K562 (cell line): ENCODE results near the gene HOXB6. TPM values are rescaled to one million over a fixed set of nuclear protein-coding genes. Genes with fewer than 3 reads are reported as not detected.

ENCODE experiments used
- CCNT2 ChIP-seq: IDR thresholded peaks from 2 replicates; pipeline ENCODE4 v1.6.1; 2011; ENCODE audit warnings: borderline replicate concordance, low read depth, mild to moderate bottlenecking, moderate library complexity, mixed read lengths, low read length; ENCODE audit not compliant: insufficient read length; ENCODE audit errors: extremely low read depth
- ESRRB ChIP-seq: fragments of 250-450 bp; sonication (Bioruptor Pico); IDR thresholded peaks from 2 replicates; pipeline ENCODE4 v1.5.0; 2020; ENCODE audit warnings: mild to moderate bottlenecking, moderate library complexity, borderline replicate concordance
- FOXO4 ChIP-seq: fragments of 450-650 bp; formaldehyde crosslinking; IDR thresholded peaks from 2 replicates; pipeline ENCODE4 v1.4.0; 2020; ENCODE audit warnings: mild to moderate bottlenecking, moderate library complexity
- HNRNPK ChIP-seq: fragments of 200-400 bp; formaldehyde crosslinking; IDR thresholded peaks from one replicate; pipeline ENCODE4 v1.6.1; 2018; ENCODE audit warnings: mild to moderate bottlenecking, low read depth, low read length; ENCODE audit not compliant: poor library complexity, severe bottlenecking
- KDM2B ChIP-seq: fragments of 250-450 bp; sonication (Bioruptor Pico); IDR thresholded peaks from 2 replicates; pipeline ENCODE4 v1.8.0; 2021; ENCODE audit warnings: mild to moderate bottlenecking, moderate library complexity
- NFIC ChIP-seq: fragments of 450-650 bp; IDR thresholded peaks from 2 replicates; pipeline ENCODE4 v1.6.1; 2017; ENCODE audit warnings: mild to moderate bottlenecking, inconsistent platforms
- RAD21 ChIP-seq, 2 experiments: fragments of 250-450 bp in 1 of 2; fragments of 450-650 bp in 1 of 2; sonication (Bioruptor Pico) in 1 of 2; formaldehyde crosslinking in 1 of 2; IDR thresholded peaks in 1 of 2; conservative IDR thresholded peaks in 1 of 2; 2 replicates each; pipeline versions ENCODE4 v1.4.0 to v1.8.0; 2020 to 2022; ENCODE audit warnings: mild to moderate bottlenecking in 2 of 2, moderate library complexity in 1 of 2
- RBBP5 ChIP-seq: fragments of 200-600 bp; sonication (generic); IDR thresholded peaks from 2 replicates; pipeline ENCODE4 v1.6.1; 2012; ENCODE audit warnings: borderline replicate concordance, mild to moderate bottlenecking, low read length, control low read depth, inconsistent platforms; ENCODE audit not compliant: insufficient read depth, poor library complexity, severe bottlenecking
- RBM39 ChIP-seq: fragments of 200-400 bp; formaldehyde crosslinking; optimal IDR thresholded peaks from 2 replicates; pipeline ENCODE3; 2018; ENCODE audit warnings: low read depth, low read length
- TAF7 ChIP-seq: fragments of 450-650 bp; IDR thresholded peaks from 2 replicates; pipeline ENCODE4 v1.6.1; 2016; ENCODE audit warnings: missing genetic modification characterization, missing compliant biosample characterization
- ZFPM2 ChIP-seq: fragments of 250-450 bp; sonication (Bioruptor Pico); IDR thresholded peaks from 2 replicates; pipeline ENCODE4 v1.5.1; 2022; ENCODE audit warnings: mild to moderate bottlenecking
- ZNF785 ChIP-seq: fragments of 250-450 bp; sonication (Bioruptor Pico); IDR thresholded peaks from 2 replicates; pipeline ENCODE4 v1.4.0; 2020; ENCODE audit warnings: mild to moderate bottlenecking
- polyA plus RNA-seq, 8 experiments: library from polyadenylated mRNA; depleted of rRNA in 4 of 8; stranded (reverse) in 5 of 8; unstranded in 3 of 8; fragments of >200 nt; fragmentation: Nextera tagmentation in 2 of 8; fragmentation: Illumina TruSeq in 1 of 8; extraction: Ambion mirVana in 2 of 8; extraction: Trizol in 1 of 8; gene quantifications; 2 replicates each; pipeline versions ENCODE4 v1.2.1 to v1.2.3, GENCODE V29; 2011 to 2014; ENCODE audit warnings: inconsistent platforms in 1 of 8, missing spikeins in 1 of 8
- total RNA-seq, 7 experiments: library from RNA; depleted of rRNA in 6 of 7; stranded (reverse); fragments of >200 nt in 6 of 7; fragmentation: Illumina TruSeq in 2 of 7; extraction: Trizol in 2 of 7; gene quantifications; 2 replicates each; pipeline versions ENCODE4 v1.2.1 to v1.2.3, GENCODE V29; 2011 to 2021; ENCODE audit warnings: low replicate concordance in 1 of 7
- TF ChIP-seq, protein P1 (sequence below): fragments of 200-800 bp; sonication (Bioruptor generic); IDR thresholded peaks from 2 replicates; pipeline ENCODE4 v1.6.1; 2017; ENCODE audit warnings: missing genetic modification characterization, missing compliant biosample characterization
- TF ChIP-seq, protein P2 (sequence below), 2 experiments: fragments of 450-650 bp in 1 of 2; IDR thresholded peaks; 2 replicates each; pipeline ENCODE4 v1.6.1; 2011 to 2017; ENCODE audit warnings: low read depth in 2 of 2, antibody characterized with exemption in 1 of 2, borderline replicate concordance in 1 of 2, low read length in 1 of 2, mild to moderate bottlenecking in 1 of 2, mixed read lengths in 1 of 2; ENCODE audit not compliant: control insufficient read depth in 1 of 2
- TF ChIP-seq, protein P3 (sequence below): fragments of 250-450 bp; sonication (Bioruptor Pico); IDR thresholded peaks from 2 replicates; pipeline ENCODE4 v1.9.0; 2021; ENCODE audit warnings: mild to moderate bottlenecking
- TF ChIP-seq, protein P4 (sequence below): fragments of 450-650 bp; formaldehyde crosslinking; IDR thresholded peaks from 2 replicates; pipeline ENCODE4 v1.4.0; 2020; ENCODE audit warnings: mild to moderate bottlenecking, moderate library complexity

Gene HOXB6
- total and polyA plus RNA-seq, 9 of the 15 experiments (the other 6 are each of a cell fraction or from before 2014, with no cell fraction given): 1.2 to 14.8 (median 4.9) TPM

DNA sequence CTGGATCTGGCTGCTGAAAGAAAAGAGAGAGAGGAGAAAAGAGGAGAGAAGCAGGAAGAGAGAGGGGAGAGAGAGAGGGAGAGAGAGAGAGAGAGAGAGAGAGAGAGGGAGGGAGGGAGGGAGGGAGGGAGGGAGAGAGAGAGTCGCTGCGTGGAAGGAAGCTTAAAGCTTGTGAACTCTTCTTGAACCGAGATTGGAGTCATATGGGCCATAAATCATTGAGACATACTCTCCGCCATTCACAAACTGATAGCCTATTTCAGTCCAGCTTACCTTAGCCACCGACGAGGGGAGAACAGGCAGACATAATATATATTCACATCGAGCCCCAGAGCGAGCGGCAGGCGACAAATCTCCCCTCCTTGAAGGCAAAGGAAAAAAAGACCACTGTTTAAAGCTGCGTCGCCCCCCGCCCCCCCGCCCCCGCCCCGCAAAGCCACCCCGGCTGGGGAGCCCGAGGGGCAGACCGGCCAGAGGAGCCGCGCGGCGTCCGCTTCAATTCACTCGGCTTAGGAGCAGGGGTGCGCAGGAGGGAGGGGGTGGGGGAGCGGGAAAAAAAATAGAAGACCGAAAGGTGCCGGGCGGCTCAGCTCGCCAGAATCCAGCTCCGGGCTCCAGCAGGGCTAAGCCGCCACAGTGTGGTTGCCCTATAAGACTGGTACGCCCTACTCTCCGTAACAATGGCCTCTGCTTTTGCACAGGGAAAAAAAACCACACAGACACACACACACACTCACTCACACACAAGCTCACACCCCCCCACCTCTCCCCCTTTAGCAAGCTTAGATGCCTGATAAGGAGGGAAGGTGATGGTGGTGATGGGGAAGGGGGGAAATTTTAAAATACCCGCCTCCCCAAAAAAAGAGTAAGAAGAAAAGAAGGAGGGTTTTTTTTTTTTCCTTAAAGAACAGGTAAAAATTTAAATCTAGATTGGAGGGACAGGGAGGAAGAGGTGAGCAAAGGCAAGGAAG is 49.2 kb downstream of the HOXB6 start (continued):
- TF ChIP-seq, protein P1, sequence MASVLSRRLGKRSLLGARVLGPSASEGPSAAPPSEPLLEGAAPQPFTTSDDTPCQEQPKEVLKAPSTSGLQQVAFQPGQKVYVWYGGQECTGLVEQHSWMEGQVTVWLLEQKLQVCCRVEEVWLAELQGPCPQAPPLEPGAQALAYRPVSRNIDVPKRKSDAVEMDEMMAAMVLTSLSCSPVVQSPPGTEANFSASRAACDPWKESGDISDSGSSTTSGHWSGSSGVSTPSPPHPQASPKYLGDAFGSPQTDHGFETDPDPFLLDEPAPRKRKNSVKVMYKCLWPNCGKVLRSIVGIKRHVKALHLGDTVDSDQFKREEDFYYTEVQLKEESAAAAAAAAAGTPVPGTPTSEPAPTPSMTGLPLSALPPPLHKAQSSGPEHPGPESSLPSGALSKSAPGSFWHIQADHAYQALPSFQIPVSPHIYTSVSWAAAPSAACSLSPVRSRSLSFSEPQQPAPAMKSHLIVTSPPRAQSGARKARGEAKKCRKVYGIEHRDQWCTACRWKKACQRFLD (CRISPR knock-in tag): peak; percentile 89
- TF ChIP-seq, protein P2, sequence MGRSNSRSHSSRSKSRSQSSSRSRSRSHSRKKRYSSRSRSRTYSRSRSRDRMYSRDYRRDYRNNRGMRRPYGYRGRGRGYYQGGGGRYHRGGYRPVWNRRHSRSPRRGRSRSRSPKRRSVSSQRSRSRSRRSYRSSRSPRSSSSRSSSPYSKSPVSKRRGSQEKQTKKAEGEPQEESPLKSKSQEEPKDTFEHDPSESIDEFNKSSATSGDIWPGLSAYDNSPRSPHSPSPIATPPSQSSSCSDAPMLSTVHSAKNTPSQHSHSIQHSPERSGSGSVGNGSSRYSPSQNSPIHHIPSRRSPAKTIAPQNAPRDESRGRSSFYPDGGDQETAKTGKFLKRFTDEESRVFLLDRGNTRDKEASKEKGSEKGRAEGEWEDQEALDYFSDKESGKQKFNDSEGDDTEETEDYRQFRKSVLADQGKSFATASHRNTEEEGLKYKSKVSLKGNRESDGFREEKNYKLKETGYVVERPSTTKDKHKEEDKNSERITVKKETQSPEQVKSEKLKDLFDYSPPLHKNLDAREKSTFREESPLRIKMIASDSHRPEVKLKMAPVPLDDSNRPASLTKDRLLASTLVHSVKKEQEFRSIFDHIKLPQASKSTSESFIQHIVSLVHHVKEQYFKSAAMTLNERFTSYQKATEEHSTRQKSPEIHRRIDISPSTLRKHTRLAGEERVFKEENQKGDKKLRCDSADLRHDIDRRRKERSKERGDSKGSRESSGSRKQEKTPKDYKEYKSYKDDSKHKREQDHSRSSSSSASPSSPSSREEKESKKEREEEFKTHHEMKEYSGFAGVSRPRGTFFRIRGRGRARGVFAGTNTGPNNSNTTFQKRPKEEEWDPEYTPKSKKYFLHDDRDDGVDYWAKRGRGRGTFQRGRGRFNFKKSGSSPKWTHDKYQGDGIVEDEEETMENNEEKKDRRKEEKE (IDR thresholded peaks at IDR 0.05; ENCODE audit: borderline replicate concordance in 1 of 2, control insufficient read depth in 1 of 2, low read depth in 2 of 2, low read length in 1 of 2): no peak
- no peak for TF ChIP-seq RBM39
- TF ChIP-seq TAF7 (tag): no peak
- TF ChIP-seq, protein P3, sequence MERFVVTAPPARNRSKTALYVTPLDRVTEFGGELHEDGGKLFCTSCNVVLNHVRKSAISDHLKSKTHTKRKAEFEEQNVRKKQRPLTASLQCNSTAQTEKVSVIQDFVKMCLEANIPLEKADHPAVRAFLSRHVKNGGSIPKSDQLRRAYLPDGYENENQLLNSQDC (CRISPR knock-in tag): no peak
- TF ChIP-seq NFIC: peak; percentile 17; the same call in 1 of the 2 replicates
- TF ChIP-seq KDM2B: no peak
- no peak for TF ChIP-seq ZFPM2 (CRISPR knock-in tag)
- TF ChIP-seq FOXO4 (CRISPR knock-in tag): no peak
- no peak for TF ChIP-seq HNRNPK
- TF ChIP-seq RBBP5: peak; percentile 40
- TF ChIP-seq ESRRB (CRISPR knock-in tag): no peak
- TF ChIP-seq, protein P4, sequence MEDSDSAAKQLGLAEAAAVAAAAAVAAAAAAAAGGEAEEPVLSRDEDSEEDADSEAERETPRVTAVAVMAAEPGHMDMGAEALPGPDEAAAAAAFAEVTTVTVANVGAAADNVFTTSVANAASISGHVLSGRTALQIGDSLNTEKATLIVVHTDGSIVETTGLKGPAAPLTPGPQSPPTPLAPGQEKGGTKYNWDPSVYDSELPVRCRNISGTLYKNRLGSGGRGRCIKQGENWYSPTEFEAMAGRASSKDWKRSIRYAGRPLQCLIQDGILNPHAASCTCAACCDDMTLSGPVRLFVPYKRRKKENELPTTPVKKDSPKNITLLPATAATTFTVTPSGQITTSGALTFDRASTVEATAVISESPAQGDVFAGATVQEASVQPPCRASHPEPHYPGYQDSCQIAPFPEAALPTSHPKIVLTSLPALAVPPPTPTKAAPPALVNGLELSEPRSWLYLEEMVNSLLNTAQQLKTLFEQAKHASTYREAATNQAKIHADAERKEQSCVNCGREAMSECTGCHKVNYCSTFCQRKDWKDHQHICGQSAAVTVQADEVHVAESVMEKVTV (CRISPR knock-in tag): no peak
- no peak for TF ChIP-seq ZNF785 (CRISPR knock-in tag)
- no peak for TF ChIP-seq RAD21 (CRISPR knock-in tag; conservative IDR thresholded peaks at IDR 0.05 in 1 of 2, IDR thresholded peaks at IDR 0.05 in 1 of 2)
- TF ChIP-seq CCNT2: peak; percentile 33
